Measurements from ENCODE around the gene TJAP1. TPM values are rescaled to one million over a fixed set of nuclear protein-coding genes. Genes with fewer than 3 reads are reported as not detected.

Gene TJAP1
- total and polyA plus RNA-seq, 2 of the 8 experiments (the other 6 are each of a cell fraction or from before 2014, with no cell fraction given) = 30.7 to 40.4 TPM

DNA sequence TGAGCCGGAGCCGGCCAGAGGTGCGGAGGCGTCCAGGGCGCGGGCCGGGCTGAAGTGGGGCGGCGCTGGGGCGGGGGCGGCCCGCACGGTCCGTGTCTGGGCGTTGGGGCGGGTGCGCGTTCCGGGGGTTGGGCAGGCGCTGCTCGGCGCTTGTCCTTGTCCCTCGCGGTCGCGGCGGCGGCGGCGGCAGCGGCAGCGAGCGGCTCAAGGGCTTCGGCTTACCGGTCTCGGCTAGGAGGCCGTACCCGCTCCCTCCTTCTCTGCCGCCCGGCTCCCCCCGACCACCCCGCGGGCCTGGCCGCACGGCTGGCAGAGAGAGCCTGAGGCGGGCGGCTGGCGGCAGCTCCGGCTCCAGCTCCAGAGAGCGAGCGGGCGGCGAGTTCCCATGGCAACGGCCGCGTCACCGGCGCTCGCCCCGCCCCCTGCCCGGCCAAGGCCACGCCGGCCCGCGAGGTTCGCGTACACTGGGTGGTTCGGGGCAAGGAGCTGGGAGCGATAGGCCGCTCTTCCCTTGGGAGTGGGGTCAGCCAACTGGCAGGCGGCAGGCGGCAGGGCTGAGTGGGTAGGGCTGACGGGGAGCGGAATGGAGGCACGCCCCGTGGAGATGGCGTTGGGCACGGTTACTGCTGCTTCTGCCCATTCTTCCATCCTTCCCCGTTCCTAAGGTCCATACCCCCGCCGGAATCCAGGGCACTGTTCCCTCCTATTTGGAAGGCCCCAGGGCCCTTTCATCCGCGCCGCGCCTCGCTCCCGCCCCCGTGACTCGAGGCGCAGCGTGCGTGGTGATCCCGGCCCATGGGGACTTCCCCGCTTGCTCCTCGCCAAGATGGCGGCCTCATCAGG is 32.8 kb downstream of the TJAP1 start, which contains the start of gene LRRC73 (continued):
- TF ChIP-seq MAX (IDR thresholded peaks at IDR 0.05) (peak; percentile 18; the same call in 1 of the 2 replicates), GABPA (IDR thresholded peaks at IDR 0.05; ENCODE audit: borderline replicate concordance, insufficient read depth, low read length) (no peak)

All from H1 (cell line).